SU-DHL-6 (cell line): ENCODE data around the gene MTMR12.

Experiments used
- H2AFZ ChIP-seq: fragments of 200-600 bp; sonication (generic); 2 replicates; pipeline ENCODE4 v1.6.1; 2014; ENCODE audit warnings: low read depth, mild to moderate bottlenecking, moderate library complexity, mixed read lengths, antibody characterized with exemption, low read length; ENCODE audit not compliant: severe bottlenecking
- H3F3A ChIP-seq: fragments of 200-600 bp; shearing (Covaris generic); 2 replicates; pipeline ENCODE4 v1.6.0; 2016; ENCODE audit warnings: antibody characterized with exemption, mild to moderate bottlenecking; ENCODE audit not compliant: insufficient read depth
- H3K27ac ChIP-seq: fragments of 200-600 bp; sonication (generic); 2 replicates; pipeline ENCODE4 v1.5.1; 2016; ENCODE audit warnings: low read depth, mild to moderate bottlenecking, low read length, moderate library complexity, mixed read lengths
- H3K27me3 ChIP-seq: fragments of 200-600 bp; sonication (generic), shearing (Covaris generic); 2 replicates; pipeline ENCODE4 v1.6.0; 2014; ENCODE audit warnings: mild to moderate bottlenecking, low read length
- H3K36me3 ChIP-seq: fragments of 200-600 bp; sonication (generic); 2 replicates; pipeline ENCODE4 v1.6.1; 2014; ENCODE audit warnings: mild to moderate bottlenecking, low read length, mixed read lengths
- H3K4me2 ChIP-seq: fragments of 300-600, 200-600 bp; shearing (Covaris generic), sonication (generic); 2 replicates; pipeline ENCODE4 v1.6.0; 2014; ENCODE audit warnings: low read length, low read depth, mild to moderate bottlenecking; ENCODE audit not compliant: poor library complexity, severe bottlenecking
- H3K4me3 ChIP-seq: fragments of 200-600 bp; sonication (generic); 2 replicates; pipeline ENCODE4 v1.5.1; 2014; ENCODE audit warnings: antibody characterized with exemption, low read length, mild to moderate bottlenecking, mixed read lengths; ENCODE audit not compliant: insufficient read depth, poor library complexity, severe bottlenecking
- H3K79me2 ChIP-seq: fragments of 200-600 bp; sonication (generic); 2 replicates; pipeline ENCODE4 v1.6.1; 2014; ENCODE audit warnings: mild to moderate bottlenecking, low read length, moderate library complexity; ENCODE audit not compliant: insufficient read depth
- H3K9ac ChIP-seq: fragments of 200-600 bp; sonication (generic); 2 replicates; pipeline ENCODE4 v1.7.0; 2014; ENCODE audit warnings: mild to moderate bottlenecking, low read length
- H3K9me2 ChIP-seq: fragments of 200-600 bp; sonication (generic); replicated peaks from 2 replicates; pipeline ENCODE4 v1.6.1; 2014; ENCODE audit warnings: low read length; ENCODE audit not compliant: insufficient read depth
- H3K9me3 ChIP-seq: fragments of 200-600 bp; sonication (generic); 2 replicates; pipeline ENCODE4 v1.6.1; 2014; ENCODE audit warnings: low read length, mixed read lengths; ENCODE audit not compliant: insufficient read depth
- H4K20me1 ChIP-seq: fragments of 200-600 bp; sonication (generic); 2 replicates; pipeline ENCODE4 v1.6.1; 2014; ENCODE audit warnings: low read depth, mild to moderate bottlenecking, antibody characterized with exemption, low read length, moderate library complexity, mixed read lengths
- EZH2phosphoT487 ChIP-seq: fragments of 200-600 bp; sonication (generic), shearing (Covaris generic); conservative IDR thresholded peaks from 2 replicates; pipeline ENCODE4 v1.6.1; 2018; ENCODE audit warnings: mild to moderate bottlenecking, antibody characterized with exemption, low read length, moderate library complexity, mixed read lengths
- TF ChIP-seq, protein P1 (sequence below): fragments of 200-600 bp; sonication (generic); IDR thresholded peaks from one replicate; pipeline ENCODE4 v1.5.1; 2017; ENCODE audit warnings: antibody characterized with exemption, mild to moderate bottlenecking, low read length, moderate library complexity; ENCODE audit not compliant: insufficient read depth, poor library complexity, severe bottlenecking

MTMR12 gene

DNA sequence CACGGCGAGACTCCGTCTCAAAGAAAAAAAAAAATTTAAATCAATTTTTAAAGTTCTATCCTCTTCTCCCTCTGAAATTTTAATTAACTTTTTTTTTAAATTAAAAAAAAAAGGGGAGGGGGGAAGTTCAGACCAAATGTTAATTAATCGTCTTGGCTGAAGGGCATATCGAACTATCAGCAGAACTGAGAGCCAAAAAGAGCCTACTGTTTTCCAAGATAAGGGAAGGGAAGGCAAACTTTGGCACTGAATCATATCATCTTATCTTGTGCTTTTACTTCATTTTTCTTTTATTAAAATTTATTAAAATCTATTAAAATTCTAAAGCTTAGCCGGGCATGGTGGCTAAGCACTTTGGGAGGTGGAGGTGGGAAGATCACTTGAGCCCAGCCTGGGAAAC, 45.9 kb upstream of the MTMR12 start:
- Histone ChIP-seq H3K9me3 (no peaks in the 10 kb centered on the region), H3K4me3 (no peak overlapping the region), H3F3A (no peaks in the 10 kb centered on the region; the same call in 1 of the 2 replicates), H3K27me3 (no peaks in the 10 kb centered on the region), H3K36me3 (peaks cover 37% of the 10 kb centered on the region), H3K4me2 (no peak overlapping the region), H2AFZ (no peak overlapping the region), H3K27ac (no peak overlapping the region), H3K9ac (no peak overlapping the region), H3K9me2 (no peaks in the 10 kb centered on the region), H4K20me1 (no peaks in the 10 kb centered on the region), H3K79me2 (no peaks in the 10 kb centered on the region)
- TF ChIP-seq EZH2phosphoT487, result no peak
- TF ChIP-seq, protein P1, sequence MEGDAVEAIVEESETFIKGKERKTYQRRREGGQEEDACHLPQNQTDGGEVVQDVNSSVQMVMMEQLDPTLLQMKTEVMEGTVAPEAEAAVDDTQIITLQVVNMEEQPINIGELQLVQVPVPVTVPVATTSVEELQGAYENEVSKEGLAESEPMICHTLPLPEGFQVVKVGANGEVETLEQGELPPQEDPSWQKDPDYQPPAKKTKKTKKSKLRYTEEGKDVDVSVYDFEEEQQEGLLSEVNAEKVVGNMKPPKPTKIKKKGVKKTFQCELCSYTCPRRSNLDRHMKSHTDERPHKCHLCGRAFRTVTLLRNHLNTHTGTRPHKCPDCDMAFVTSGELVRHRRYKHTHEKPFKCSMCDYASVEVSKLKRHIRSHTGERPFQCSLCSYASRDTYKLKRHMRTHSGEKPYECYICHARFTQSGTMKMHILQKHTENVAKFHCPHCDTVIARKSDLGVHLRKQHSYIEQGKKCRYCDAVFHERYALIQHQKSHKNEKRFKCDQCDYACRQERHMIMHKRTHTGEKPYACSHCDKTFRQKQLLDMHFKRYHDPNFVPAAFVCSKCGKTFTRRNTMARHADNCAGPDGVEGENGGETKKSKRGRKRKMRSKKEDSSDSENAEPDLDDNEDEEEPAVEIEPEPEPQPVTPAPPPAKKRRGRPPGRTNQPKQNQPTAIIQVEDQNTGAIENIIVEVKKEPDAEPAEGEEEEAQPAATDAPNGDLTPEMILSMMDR, result no peak

DNA sequence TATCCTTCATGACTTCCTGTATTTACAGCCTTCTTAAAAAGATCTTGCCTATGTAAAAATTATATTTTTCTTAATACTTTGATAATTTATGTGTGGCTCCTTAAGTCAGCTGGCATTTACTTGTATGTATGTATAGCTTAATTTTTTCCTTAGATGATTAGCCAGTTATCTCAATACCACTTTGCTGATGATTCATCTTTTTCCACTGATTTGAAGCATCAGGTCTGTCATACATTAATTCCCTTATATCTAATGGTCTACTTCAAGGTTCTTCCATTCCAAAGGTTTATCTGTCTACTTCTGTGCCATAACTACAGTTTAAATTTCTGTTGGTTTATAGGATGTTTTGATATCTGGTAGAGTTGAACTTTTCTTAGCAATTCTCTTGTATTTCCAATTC, 44.9 kb upstream of the MTMR12 start:
- no peak overlapping the region for H2AFZ ChIP-seq
- H3K27ac ChIP-seq, result no peak overlapping the region
- no peaks in the 10 kb centered on the region; the same call in 1 of the 2 replicates for H3F3A ChIP-seq
- no peaks in the 10 kb centered on the region for H4K20me1 ChIP-seq
- no peak overlapping the region for H3K9ac ChIP-seq
- H3K4me2 ChIP-seq, result no peak overlapping the region
- H3K9me2 ChIP-seq, result no peaks in the 10 kb centered on the region
- no peaks in the 10 kb centered on the region for H3K27me3 ChIP-seq
- H3K36me3 ChIP-seq, result peaks cover 29% of the 10 kb centered on the region
- TF ChIP-seq, protein P1, result no peak
- no peak for TF ChIP-seq EZH2phosphoT487
- H3K9me3 ChIP-seq, result no peaks in the 10 kb centered on the region
- no peak overlapping the region for H3K4me3 ChIP-seq
- H3K79me2 ChIP-seq, result no peaks in the 10 kb centered on the region

DNA sequence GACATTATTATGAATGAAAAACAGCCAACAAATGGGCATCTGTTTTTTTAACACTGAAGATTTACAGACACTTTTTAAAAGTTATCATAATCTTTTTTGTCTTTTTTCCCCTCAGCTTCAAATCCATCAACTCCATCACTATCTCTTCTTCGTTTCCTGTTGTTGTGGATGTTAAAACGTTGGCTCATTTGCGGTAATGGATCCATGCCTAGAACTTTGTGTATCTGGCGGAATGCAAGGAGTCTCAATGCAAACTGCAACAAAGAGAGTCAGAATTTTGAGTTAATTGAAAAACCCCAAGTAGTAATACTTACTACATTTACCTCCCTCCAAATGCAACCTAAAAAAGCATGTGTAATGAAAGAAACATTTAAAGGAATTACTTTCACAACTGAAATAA, 42.9 kb upstream of the MTMR12 start:
- Histone ChIP-seq H3K27me3 (no peaks in the 10 kb centered on the region), H3F3A (no peaks in the 10 kb centered on the region; the same call in 1 of the 2 replicates), H3K4me2 (no peak overlapping the region), H2AFZ (no peak overlapping the region), H3K79me2 (no peaks in the 10 kb centered on the region), H3K9me2 (no peaks in the 10 kb centered on the region), H3K27ac (no peak overlapping the region), H3K9ac (no peak overlapping the region), H3K9me3 (no peaks in the 10 kb centered on the region), H3K36me3 (peaks cover 19% of the 10 kb centered on the region; the same call in 1 of the 2 replicates), H4K20me1 (no peaks in the 10 kb centered on the region), H3K4me3 (no peak overlapping the region)
- TF ChIP-seq EZH2phosphoT487, result no peak
- TF ChIP-seq, protein P1, result no peak
